ENCODE data around the gene UCHL5.
"Not testable (repeated sequence)": the region's sequence is repeated elsewhere in the genome, so short reads cannot be mapped to it uniquely, and the experiment has no call there.

The UCHL5 gene

GRCh38 chr1:193005785-193006184 is 53.4 kb downstream of the UCHL5 start:
- no peak for DNase-seq

GRCh38 chr1:192998536-192998935 is 60.6 kb downstream of the UCHL5 start:
- no peak for DNase-seq

- DNase-seq, result no peak
Observed at GRCh38 chr1:192994141-192994540, 65.0 kb downstream of the UCHL5 start.

- DNase-seq, result no peak
Observed at GRCh38 chr1:192993426-192994085, 65.6 kb downstream of the UCHL5 start.

GRCh38 chr1:192986748-192987334 is 72.3 kb downstream of the UCHL5 start:
- DNase-seq, result not testable (repeated sequence)

GRCh38 chr1:192986110-192986747 is 72.9 kb downstream of the UCHL5 start:
- no peak for DNase-seq

- no peak for DNase-seq
Observed at GRCh38 chr1:192984080-192984479, 75.1 kb downstream of the UCHL5 start.

- DNase-seq, result no peak
Observed at GRCh38 chr1:192983349-192983980, 75.7 kb downstream of the UCHL5 start.

GRCh38 chr1:192980856-192981255 is 78.3 kb downstream of the UCHL5 start:
- no peak for DNase-seq

- not testable (repeated sequence) for DNase-seq
Observed at GRCh38 chr1:192980334-192980733, 78.8 kb downstream of the UCHL5 start.

GRCh38 chr1:192979542-192979941 is 79.6 kb downstream of the UCHL5 start:
- DNase-seq, result no peak

- no peak for DNase-seq
Observed at GRCh38 chr1:192978195-192978710, 80.9 kb downstream of the UCHL5 start.

GRCh38 chr1:192977089-192977706 is 82.0 kb downstream of the UCHL5 start:
- peak; percentile 68 for DNase-seq

- DNase-seq, result no peak
Observed at GRCh38 chr1:192976576-192976975, 82.6 kb downstream of the UCHL5 start.

GRCh38 chr1:192974701-192975100 is 84.5 kb downstream of the UCHL5 start:
- DNase-seq, result no peak

- DNase-seq, result no peak
Observed at GRCh38 chr1:192973988-192974387, 85.2 kb downstream of the UCHL5 start.

GRCh38 chr1:192973202-192973601 is 86.0 kb downstream of the UCHL5 start:
- DNase-seq, result no peak

GRCh38 chr1:192969091-192969490 is 90.1 kb downstream of the UCHL5 start:
- no peak for DNase-seq

GRCh38 chr1:192968323-192968722 is 90.8 kb downstream of the UCHL5 start:
- DNase-seq, result no peak

GRCh38 chr1:192967901-192968300 is 91.3 kb downstream of the UCHL5 start:
- no peak for DNase-seq

- DNase-seq, result no peak
Observed at GRCh38 chr1:192967211-192967877, 91.8 kb downstream of the UCHL5 start.

- DNase-seq, result no peak
Observed at GRCh38 chr1:192966073-192966472, 93.1 kb downstream of the UCHL5 start.

GRCh38 chr1:192962901-192963300 is 96.3 kb downstream of the UCHL5 start:
- no peak for DNase-seq

Measured in SHP77 treated with DMSO at 0.1 percent for 48 hours (cell line).